HG03457 (cell line): ENCODE results near the gene FRMPD4.
"Not testable (repeated sequence)": the region's sequence is repeated elsewhere in the genome, so short reads cannot be mapped to it uniquely, and the experiment has no call there.

Experiments
- ATAC-seq: cut with Tn5 transposase; IDR thresholded peaks from one replicate; pipeline ENCODE4 v1.9.1; 2021; ENCODE audit warnings: moderate number of reproducible peaks; ENCODE audit not compliant: unreplicated experiment

The FRMPD4 gene

DNA sequence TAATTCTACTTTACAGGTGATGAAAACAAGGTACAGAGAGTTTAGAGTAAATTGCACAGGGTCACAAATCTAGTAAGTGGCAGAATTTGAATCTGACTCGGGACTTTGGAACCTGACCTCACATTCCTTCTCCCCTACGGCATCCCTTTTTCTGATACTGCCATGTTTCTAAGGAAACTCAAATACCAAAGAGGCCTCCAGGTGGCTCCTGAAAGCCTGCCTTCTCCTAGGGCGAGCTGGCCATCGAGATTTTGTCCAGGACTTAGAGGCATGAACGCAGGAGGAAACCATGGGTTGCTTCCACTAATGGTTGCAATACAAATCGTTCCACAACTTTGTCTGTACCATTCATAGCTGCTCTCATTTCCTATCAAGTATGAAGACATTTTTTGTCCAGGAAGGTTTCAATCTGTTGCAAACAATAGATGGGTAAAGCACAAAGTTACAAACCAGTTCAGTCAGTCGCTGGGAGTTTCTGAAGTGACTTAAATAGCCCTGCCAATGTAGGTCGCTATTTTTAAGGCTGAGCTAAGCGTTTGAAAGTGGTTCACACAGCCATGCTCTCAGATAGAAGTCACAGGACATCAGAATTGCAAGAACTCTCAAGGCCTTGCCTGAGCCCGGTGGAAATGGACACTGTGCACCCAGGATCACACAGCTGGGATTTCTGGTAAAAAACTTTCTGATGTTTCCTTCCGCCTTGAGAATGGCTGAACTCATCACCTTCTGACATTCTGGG lies 356.3 kb downstream of the FRMPD4 start:
- no peak for ATAC-seq

DNA sequence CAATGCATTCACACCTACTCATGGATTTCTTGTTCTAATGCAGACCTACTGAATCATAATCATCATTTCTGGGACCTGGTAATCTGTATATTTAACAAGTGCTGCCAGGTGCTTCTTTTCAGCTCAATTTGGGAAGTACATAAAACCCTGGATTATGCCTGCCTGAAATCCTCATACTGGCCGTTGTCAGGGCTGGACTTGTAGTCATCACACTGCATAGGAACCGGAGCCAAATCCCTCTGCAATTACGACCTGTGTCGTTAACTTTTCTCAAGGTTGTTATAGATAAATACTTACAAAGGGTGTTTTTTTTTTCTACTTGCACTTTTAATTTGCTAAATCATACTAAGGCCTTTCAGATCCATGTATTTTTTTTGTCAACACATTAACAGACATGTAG lies 358.1 kb downstream of the FRMPD4 start:
- no peak for ATAC-seq

DNA sequence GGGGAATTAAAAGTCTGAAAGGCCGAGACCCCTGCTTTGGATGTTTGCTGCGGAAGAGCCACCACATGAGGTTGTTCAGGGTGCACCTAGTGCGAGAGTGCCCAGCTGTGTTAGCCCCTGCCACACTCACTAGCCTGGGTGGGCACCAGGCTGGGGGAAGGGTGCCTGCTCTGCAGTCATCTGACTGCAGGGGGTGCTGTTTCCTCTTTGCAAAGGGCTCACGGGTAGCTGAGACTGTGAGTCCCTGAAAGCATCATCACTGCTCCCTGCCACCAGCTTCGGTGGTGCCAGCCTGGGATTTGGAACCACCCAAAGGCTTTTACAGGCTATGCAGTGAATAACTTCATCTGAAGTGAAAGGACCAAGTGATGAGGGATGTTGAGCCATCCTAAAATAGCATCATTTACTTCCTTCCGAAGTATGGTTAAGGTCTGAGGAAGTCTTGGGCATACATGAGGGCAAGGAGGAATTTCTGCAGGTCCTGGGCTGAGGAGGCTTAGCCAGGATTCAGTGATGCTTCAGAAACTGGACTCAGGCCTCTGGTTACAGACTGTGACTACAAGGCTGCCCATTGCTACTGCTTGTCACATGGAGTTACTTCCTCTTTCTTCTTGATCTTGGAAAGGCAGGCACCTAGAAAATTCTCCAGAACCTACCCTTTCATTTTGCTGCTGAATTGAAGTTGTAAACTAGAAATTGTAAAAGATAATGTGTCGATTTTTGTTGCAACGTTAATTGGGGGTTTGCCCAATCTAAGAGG lies 359.7 kb downstream of the FRMPD4 start:
- no peak for ATAC-seq

DNA sequence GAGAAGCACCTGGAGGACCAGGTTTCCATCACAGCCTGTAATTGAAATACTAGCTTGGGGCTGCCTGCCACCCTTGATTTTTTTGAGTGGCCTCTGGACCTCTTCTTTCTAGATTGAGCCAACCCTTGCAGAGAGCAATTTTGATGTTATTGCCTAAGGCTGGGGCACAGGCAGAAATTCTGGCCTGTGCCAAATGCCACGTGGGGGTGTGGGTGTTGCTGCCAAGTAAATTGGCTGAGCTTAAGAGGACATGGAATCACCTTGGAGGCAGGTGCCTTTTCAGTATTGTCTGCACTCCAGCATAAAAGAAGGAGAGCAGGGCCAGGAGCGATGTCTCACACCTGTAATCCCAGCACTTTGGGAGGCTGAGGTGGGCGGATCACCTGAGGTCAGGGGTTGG lies 366.9 kb downstream of the FRMPD4 start:
- ATAC-seq = no peak

DNA sequence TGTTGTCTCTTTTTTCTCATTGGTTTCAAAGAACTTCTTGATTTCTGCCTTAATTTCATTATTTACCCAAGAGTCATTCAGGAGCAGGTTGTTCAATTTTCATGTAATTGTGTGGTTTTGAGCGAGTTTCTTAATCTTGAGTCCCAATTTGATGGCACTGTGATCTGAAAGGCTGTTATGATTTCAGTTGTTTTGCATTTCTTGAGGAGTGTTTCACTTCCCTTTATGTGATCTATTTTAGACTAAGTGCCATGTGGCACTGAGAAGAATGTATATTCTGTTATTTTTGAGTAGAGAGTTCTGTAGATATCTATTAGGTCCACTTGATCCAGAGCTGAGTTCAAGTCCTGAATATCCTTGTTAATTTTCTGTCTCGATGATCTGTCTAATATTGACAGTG lies 377.1 kb downstream of the FRMPD4 start:
- peak; percentile 79 for ATAC-seq

DNA sequence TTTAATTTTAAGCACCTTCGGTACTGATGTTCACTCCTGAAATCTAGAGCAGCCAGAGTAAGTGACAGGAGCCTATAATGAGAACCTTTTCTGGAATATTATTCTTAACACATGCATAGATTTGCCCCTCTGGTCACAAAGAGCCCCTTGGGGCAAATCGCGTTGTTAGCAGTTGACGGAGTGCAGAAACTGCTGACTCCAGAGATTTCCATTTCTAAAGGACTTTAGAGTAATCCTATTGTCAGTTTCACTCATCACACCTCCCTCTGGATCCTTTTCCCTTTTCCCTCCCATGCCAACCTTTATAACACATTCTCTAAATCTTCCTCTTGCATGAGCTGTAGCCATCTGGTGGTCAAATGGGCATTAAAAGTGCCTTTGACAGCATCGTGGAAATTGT lies 388.0 kb downstream of the FRMPD4 start:
- ATAC-seq = no peak

DNA sequence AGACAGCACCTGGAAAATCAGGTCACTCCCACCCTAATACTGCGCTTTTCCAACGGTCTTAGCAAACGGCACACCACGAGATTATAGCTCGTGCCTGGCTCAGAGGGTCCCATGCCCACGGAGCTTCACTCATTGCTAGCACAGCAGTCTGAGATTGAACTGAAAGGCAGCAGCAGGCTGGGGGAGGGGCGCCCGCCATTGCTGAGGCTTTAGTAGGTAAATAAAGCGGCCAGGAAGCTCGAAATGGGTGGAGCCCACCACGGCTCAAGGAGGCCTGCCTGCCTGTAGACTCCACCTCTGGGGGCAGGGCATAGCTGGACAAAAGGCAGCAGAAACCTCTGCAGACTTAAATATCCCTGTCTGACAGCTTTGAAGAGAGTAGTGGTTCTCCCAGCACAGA lies 399.8 kb downstream of the FRMPD4 start:
- not testable (repeated sequence) for ATAC-seq

DNA sequence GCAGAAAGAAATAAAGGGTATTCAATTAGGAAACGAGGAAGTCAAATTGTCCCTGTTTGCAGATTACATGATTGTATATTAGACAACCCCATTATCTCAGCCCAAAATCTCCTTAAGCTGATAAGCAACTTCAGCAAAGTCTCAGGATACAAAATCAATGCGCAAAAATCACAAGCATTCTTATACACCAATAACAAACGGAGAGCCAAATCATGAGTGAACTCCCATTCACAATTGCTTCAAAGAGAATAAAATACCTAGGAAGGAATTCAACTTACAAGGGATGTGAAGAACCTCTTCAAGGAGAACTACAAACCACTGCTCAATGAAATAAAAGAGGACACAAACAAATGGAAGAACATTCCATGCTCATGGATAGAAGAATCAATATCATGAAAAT lies 404.0 kb downstream of the FRMPD4 start:
- not testable (repeated sequence) for ATAC-seq

DNA sequence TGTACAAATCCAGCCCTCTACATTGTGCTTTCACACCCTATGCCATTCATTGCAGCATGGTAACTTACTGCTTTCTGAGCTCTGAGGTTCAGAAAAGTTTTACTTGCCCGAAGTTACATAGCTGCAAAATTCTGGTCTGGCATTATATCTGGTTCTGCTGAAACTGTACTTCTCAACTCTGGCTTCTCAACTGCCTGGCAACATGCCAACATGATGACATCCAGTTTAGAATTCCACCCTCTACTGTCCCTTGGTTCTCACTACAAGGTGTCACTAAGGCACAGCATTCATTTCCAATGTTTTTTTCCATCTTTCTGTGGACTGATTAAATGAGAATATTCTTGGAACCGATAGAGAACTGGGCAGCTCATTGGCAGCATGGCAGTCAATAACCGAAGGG lies 410.1 kb downstream of the FRMPD4 start:
- ATAC-seq = no peak

DNA sequence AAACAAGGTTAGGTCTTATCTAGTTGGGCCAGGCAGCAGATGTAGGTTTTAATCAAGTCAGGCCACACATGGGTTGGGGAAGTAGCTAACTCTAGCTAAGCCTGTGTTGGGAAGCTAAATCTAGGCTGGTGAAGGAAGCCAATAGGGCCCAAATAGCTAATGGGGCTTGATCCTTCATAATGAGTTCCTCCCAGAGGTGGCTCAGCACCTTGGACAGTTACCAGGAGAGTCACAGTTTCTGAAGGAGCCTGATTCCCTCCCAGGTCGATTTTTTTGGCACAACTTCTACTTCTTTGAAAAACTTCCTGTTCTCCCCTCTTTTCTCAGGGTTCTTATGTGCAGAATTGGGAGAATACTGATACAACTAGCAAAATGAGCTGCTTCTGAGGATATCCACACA lies 410.5 kb downstream of the FRMPD4 start:
- no peak for ATAC-seq

DNA sequence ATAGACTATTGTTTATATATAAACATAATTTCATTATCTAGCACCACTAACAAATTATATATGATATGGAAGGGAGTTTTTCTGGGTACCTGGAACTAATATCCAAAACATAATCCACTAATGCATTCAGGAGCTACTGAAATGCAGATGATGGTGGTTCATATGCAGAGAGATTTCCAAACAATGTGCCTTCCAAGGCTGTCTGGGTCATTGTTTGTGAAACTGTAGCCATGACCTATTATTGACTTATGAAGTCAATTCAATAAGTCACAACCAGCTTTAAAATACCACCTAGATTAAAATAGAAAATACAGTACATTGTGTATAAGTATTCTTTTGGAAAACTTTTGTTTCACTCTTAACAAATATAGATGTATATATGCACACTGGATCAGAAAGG lies 415.9 kb downstream of the FRMPD4 start:
- no peak for ATAC-seq

DNA sequence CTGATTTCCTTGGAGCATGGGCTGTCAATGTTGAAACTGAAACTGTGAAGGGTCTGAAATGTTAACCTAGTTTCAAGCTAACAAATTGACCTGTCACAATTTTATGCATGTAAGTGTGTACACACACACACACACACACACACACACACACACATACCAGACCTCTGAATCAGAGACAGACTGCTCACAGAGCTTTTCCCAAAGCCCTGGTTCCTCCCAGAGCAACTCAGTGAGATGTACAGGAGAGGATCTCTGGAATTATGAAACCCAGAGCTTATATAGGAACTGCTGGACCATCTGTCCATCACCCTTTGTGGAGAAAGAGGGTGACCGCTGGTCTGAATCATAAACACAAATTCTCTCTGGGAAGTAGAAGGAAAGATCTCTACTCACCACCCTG lies 424.8 kb downstream of the FRMPD4 start:
- no peak for ATAC-seq

DNA sequence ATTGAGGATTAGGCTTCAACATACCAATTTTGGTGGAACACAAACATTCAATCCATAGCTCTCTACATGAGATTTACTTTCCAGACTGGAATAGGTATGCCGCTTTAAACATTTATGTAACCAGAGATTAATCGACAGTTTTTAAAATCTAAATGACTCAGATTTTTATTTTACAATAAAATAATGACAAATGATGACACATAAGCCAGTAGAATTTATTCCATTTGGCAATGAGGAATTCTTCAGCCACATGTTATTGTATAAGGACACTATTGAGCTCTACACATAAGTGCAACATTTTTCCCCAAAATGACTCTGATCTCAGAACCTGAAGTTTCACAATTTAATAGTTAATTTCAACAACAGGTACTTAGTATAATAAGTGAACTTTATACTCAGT lies 425.9 kb downstream of the FRMPD4 start:
- ATAC-seq = no peak

DNA sequence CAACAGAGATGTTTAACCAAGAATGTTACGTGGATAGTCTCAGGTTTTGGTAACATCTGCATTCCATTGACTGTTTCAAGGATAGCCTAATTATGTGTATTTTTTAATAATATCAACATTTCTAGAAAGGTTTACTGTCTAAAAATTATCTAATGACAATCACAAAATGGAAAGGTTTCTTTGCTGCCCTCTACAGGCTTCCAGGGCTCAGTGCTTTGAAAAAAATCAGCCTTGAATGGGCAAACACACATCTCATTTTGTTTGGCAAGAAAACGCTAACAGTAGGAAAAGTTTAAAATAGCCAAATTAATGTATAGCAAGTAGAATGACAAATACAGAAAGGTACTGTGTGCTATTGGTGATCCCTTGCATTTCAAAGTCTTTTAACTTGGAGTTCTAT lies 429.6 kb downstream of the FRMPD4 start:
- no peak for ATAC-seq

DNA sequence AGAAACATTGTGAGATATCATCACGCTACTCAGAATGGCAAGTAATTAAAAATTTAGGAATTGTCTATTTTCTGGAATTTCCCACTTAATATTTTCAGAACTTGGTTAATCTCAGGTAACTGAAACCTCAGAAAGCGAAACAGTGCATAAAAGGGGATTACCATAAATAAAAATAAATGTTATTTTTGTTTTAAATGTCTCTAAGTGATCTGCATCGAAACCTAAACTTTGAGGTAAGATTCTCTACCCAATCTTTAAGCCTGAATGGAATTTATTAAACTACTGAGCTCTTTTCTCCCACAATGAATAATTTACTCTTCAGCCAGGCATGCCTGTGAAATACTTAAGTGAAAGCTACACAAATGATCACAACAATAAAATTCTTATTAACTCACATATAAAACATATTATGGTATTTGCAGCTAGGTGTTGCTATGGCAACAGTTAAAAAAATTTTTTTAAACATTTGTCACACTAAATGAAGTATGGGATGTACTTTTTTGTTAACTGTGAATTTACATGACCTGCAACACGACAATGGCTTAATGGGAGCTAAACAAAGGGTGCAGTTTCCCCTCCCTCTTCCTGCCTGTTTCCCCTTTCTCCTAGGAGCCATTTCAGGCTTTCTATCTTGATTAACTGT lies 432.7 kb downstream of the FRMPD4 start:
- ATAC-seq = no peak

DNA sequence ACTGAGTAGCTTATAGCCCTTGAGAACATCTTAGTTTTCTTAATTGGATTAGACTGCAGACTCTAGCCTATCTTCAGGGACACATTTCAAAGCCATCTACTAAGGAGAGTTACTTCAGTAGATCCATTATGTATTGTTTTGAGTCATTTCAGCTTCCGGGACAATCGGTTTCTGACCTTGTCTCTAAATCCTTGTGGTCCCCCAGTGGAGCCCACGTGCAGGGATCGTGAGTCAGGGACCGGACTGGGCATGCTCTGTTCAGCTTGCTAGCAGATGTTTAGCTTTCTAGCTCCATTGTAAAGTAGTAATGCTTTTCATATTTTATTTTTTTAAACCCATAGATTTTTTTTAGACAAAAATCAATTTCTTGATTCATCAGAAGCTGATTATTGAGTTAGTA lies 441.0 kb downstream of the FRMPD4 start:
- ATAC-seq = no peak

DNA sequence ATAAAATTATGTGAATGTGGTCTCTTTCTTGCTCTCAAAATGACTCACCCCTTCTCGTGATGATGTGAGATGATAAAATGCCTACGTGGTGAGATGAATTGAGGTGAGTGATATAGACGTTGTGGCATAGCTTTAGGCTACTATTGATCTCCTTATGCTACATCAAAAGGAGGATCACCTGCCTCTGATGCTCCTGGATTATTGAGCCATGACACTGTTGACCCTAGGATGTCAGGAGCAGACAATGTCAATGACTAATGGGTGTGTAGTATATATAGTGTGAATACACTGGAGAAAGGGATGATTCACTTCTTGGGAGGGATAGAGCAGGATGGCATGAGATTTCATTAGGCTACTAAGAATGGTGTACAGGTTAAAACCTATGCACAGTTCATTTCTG lies 442.3 kb downstream of the FRMPD4 start:
- no peak for ATAC-seq

DNA sequence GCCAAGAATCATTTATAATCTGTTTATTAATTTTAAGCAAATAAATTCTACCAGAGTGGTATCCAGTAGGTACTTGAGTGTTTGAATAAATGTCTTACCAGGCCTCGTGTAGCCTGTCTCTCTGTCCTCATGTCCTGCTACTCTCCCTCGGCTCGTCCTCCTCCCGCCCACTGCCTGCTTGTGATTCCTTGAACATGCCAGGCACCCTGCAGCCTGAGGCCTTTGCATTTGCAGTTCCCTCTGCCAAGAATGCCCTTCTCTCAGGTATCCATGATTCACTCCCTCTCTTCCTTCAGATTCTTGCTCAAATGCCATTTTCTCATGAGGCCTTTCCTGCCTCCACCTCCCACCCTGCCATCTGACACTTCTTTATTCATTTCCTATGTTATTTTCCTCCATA lies 443.3 kb downstream of the FRMPD4 start:
- ATAC-seq = no peak

DNA sequence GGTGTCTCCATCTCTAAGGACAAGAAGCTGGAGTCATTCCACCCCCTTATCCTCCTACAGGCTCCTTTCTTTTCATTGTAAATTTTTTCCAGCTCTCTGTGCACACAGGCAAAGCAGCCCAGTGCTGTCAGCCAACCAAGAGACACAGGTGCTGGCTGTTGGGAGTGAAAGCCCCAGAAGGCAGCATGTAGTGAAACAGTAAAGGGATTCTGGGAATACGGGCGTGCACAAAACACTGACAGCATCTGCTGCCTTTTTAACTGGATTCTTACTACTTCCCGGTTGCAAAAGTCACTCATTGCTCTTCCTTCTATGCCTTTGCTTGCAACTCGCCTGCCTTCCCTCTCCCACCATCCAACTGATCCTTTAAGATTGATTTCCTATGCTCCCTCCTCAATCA lies 444.4 kb downstream of the FRMPD4 start:
- ATAC-seq = no peak

DNA sequence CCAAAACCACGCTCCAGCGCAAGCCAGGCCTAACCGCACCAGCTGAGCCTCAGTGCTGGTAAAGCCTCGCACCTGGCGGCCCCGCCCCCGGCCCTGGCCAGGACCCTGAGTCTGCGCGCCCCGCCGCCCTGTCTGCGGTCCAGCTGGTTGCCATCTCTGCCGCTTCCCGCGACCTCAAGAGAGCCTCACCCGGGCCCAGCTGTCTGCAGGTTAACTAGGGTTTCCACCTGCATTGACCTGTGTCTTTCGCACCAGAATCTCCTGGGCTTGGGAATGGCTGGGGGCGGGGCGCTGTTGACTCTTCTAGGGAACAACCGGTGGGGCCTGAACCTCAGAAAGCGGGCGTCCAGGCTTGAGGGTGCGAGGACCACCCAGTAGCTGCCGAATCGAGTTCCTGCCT lies 445.3 kb downstream of the FRMPD4 start:
- no peak for ATAC-seq

DNA sequence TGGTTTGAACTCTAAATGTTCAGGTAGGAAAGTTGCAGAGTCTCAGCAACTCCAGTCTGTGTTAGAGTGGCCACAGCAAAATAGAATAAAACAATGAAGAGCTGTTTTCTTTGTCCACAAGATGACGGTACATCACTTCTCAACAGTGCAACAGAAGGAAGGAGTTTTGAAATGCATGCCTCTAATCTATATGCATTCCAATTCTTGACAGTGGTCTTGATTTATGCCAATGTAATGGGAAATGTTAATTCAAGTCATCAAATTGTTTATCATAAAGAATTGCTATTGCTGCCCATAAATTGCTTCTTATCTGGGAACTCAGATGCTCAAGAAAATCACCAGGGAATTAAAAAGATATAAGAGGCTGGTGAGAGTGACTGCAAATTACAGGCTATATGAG lies 457.4 kb downstream of the FRMPD4 start:
- ATAC-seq = no peak

DNA sequence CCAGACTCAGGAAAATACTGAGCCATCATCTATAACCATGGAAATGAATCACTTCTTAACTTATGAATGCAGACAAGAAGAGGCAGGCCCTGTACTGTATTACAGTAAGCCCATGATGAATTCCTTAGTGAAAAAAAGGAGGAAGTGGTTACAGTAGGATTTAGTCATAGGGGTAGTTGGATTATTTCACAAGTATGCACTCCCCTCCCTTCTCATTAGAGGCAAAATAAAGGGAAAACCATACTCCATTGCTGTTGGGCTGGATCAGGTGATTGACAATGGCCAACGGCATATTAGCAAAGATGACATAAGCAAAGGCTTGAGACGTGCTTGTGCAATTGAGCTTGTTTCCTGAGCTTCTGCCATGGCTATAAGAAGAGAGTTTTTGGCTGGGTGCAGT lies 471.8 kb downstream of the FRMPD4 start:
- ATAC-seq = no peak
